ENCODE data around the gene RAD51B.

Gene RAD51B

GRCh38 chr14:68574906-68575305, 755.3 kb downstream of the RAD51B start:
- H3K9ac ChIP-seq (ENCODE audit: insufficient read length) = no peak overlapping the region
- H3K9me3 ChIP-seq (ENCODE audit: low read depth, low read length) = no peaks in the 10 kb centered on the region
- no peaks in the 10 kb centered on the region for H3K36me3 ChIP-seq (ENCODE audit: insufficient read depth, low read length)
- no peak overlapping the region for H3K4me3 ChIP-seq
- no peak overlapping the region for H3K27ac ChIP-seq
- TF ChIP-seq POLR2AphosphoS5 (IDR thresholded peaks at IDR 0.05; ENCODE audit: borderline replicate concordance, low read depth, low read length) = no peak
- TF ChIP-seq EZH2 (IDR thresholded peaks at IDR 0.05) = no peak
- TF ChIP-seq FOXP2 (optimal IDR thresholded peaks at IDR 0.05; ENCODE audit: control extremely low read depth, extremely low read length, insufficient read depth) = no peak
- no peak for DNase-seq (ENCODE audit: low read depth, low spot score)

- Histone ChIP-seq H3K27ac (no peak overlapping the region), H3K9me3 (ENCODE audit: low read depth, low read length) (no peaks in the 10 kb centered on the region), H3K9ac (ENCODE audit: insufficient read length) (no peak overlapping the region), H3K4me3 (no peak overlapping the region), H3K36me3 (ENCODE audit: insufficient read depth, low read length) (no peaks in the 10 kb centered on the region)
- no peak for TF ChIP-seq EZH2 (IDR thresholded peaks at IDR 0.05)
- TF ChIP-seq FOXP2 (optimal IDR thresholded peaks at IDR 0.05; ENCODE audit: control extremely low read depth, extremely low read length, insufficient read depth) = no peak
- no peak for DNase-seq (ENCODE audit: low read depth, low spot score)
Measured at GRCh38 chr14:68575426-68575825, 755.8 kb downstream of the RAD51B start.

GRCh38 chr14:68576031-68576430, 756.5 kb downstream of the RAD51B start:
- Histone ChIP-seq H3K9ac (ENCODE audit: insufficient read length) (no peak overlapping the region), H3K27ac (no peak overlapping the region), H3K9me3 (ENCODE audit: low read depth, low read length) (no peaks in the 10 kb centered on the region), H3K4me3 (no peak overlapping the region), H3K36me3 (ENCODE audit: insufficient read depth, low read length) (no peaks in the 10 kb centered on the region)
- no peak for TF ChIP-seq POLR2AphosphoS5 (IDR thresholded peaks at IDR 0.05; ENCODE audit: borderline replicate concordance, low read depth, low read length)
- TF ChIP-seq EZH2 (IDR thresholded peaks at IDR 0.05) = no peak
- TF ChIP-seq FOXP2 (optimal IDR thresholded peaks at IDR 0.05; ENCODE audit: control extremely low read depth, extremely low read length, insufficient read depth) = no peak
- no peak for DNase-seq (ENCODE audit: low read depth, low spot score)

- DNase-seq (ENCODE audit: low read depth, low spot score) = no peak
- Histone ChIP-seq H3K9me3 (ENCODE audit: low read depth, low read length) (no peaks in the 10 kb centered on the region), H3K36me3 (ENCODE audit: insufficient read depth, low read length) (no peaks in the 10 kb centered on the region), H3K9ac (ENCODE audit: insufficient read length) (no peak overlapping the region), H3K27ac (no peak overlapping the region), H3K4me3 (no peak overlapping the region)
- TF ChIP-seq EZH2 (IDR thresholded peaks at IDR 0.05) (no peak), POLR2AphosphoS5 (IDR thresholded peaks at IDR 0.05; ENCODE audit: borderline replicate concordance, low read depth, low read length) (no peak), FOXP2 (optimal IDR thresholded peaks at IDR 0.05; ENCODE audit: control extremely low read depth, extremely low read length, insufficient read depth) (no peak)
Measured at GRCh38 chr14:68576496-68577244, 757.1 kb downstream of the RAD51B start.

GRCh38 chr14:68577802-68578541, 758.4 kb downstream of the RAD51B start:
- no peak for TF ChIP-seq EZH2 (IDR thresholded peaks at IDR 0.05)
- TF ChIP-seq FOXP2 (optimal IDR thresholded peaks at IDR 0.05; ENCODE audit: control extremely low read depth, extremely low read length, insufficient read depth) = no peak
- TF ChIP-seq POLR2AphosphoS5 (IDR thresholded peaks at IDR 0.05; ENCODE audit: borderline replicate concordance, low read depth, low read length) = no peak

GRCh38 chr14:68578597-68578996, 759.0 kb downstream of the RAD51B start:
- no peak for DNase-seq (ENCODE audit: low read depth, low spot score)
- H3K9ac ChIP-seq (ENCODE audit: insufficient read length) = no peak overlapping the region
- H3K9me3 ChIP-seq (ENCODE audit: low read depth, low read length) = no peaks in the 10 kb centered on the region
- TF ChIP-seq FOXP2 (optimal IDR thresholded peaks at IDR 0.05; ENCODE audit: control extremely low read depth, extremely low read length, insufficient read depth) (no peak), POLR2AphosphoS5 (IDR thresholded peaks at IDR 0.05; ENCODE audit: borderline replicate concordance, low read depth, low read length) (no peak), EZH2 (IDR thresholded peaks at IDR 0.05) (no peak)
- no peak overlapping the region for H3K27ac ChIP-seq
- H3K36me3 ChIP-seq (ENCODE audit: insufficient read depth, low read length) = no peaks in the 10 kb centered on the region
- no peak overlapping the region for H3K4me3 ChIP-seq

More at GRCh38 chr14:68577802-68578541, 758.4 kb downstream of the RAD51B start:
- no peak for DNase-seq (ENCODE audit: low read depth, low spot score)
- Histone ChIP-seq H3K4me3 (no peak overlapping the region), H3K9me3 (ENCODE audit: low read depth, low read length) (no peaks in the 10 kb centered on the region), H3K27ac (peak overlapping the region; percentile 64), H3K36me3 (ENCODE audit: insufficient read depth, low read length) (no peaks in the 10 kb centered on the region), H3K9ac (ENCODE audit: insufficient read length) (no peak overlapping the region)

- Histone ChIP-seq H3K9me3 (ENCODE audit: low read depth, low read length) (no peaks in the 10 kb centered on the region), H3K36me3 (ENCODE audit: insufficient read depth, low read length) (no peaks in the 10 kb centered on the region), H3K9ac (ENCODE audit: insufficient read length) (no peak overlapping the region), H3K4me3 (no peak overlapping the region), H3K27ac (no peak overlapping the region)
- no peak for TF ChIP-seq EZH2 (IDR thresholded peaks at IDR 0.05)
- no peak for TF ChIP-seq FOXP2 (optimal IDR thresholded peaks at IDR 0.05; ENCODE audit: control extremely low read depth, extremely low read length, insufficient read depth)
- TF ChIP-seq POLR2AphosphoS5 (IDR thresholded peaks at IDR 0.05; ENCODE audit: borderline replicate concordance, low read depth, low read length) = no peak
- no peak for DNase-seq (ENCODE audit: low read depth, low spot score)
Measured at GRCh38 chr14:68580096-68580645, 760.6 kb downstream of the RAD51B start.

GRCh38 chr14:68580671-68581070, 761.1 kb downstream of the RAD51B start:
- no peak for TF ChIP-seq FOXP2 (optimal IDR thresholded peaks at IDR 0.05; ENCODE audit: control extremely low read depth, extremely low read length, insufficient read depth)
- TF ChIP-seq EZH2 (IDR thresholded peaks at IDR 0.05) = no peak
- no peak for TF ChIP-seq POLR2AphosphoS5 (IDR thresholded peaks at IDR 0.05; ENCODE audit: borderline replicate concordance, low read depth, low read length)
- Histone ChIP-seq H3K27ac (no peak overlapping the region), H3K36me3 (ENCODE audit: insufficient read depth, low read length) (no peaks in the 10 kb centered on the region), H3K4me3 (no peak overlapping the region), H3K9me3 (ENCODE audit: low read depth, low read length) (no peaks in the 10 kb centered on the region), H3K9ac (ENCODE audit: insufficient read length) (no peak overlapping the region)
- DNase-seq (ENCODE audit: low read depth, low spot score) = no peak
